ENCODE measurements around the gene FAM221B.

FAM221B gene

DNA sequence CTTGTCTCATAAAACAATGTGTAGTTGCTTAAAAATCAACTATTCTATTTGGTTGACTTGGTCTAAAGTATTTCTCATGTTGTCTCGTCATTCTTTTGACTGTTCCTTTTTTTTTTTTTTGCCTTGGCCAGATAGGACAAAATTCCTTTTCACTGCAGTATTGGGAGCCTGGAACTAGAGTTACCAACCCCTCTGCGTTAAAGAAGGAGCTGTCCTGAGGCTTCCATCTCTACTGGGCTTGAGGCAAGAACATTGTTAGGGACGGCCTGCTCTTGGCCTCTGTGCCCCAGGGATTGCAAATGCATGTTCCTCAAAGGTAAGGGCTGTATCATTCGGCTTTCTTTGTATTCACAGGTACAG lies 38.5 kb downstream of the FAM221B start:
- DNase-seq, result no peak

GRCh38 chr9:35789541-35789940 lies 39.0 kb downstream of the FAM221B start:
- DNase-seq, result no peak

DNA sequence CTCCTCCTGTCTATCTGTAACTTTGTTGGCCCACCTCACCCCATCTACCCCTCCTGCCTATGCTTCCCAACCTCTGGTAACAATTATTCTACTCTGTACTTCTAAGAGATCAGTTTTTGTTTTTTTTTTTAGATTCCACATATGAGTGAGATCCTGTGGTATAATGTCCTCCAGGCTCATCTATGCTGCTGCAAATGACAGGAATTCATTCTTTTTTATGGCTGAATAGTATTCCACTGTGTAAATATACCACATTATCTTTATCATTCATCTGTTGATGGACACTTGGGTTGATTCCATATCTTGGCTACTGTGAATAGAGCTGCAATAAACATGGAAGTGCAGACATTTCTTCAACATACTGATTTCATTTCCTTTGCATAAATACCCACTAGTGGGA lies 45.1 kb downstream of the FAM221B start:
- DNase-seq, result no peak

DNA sequence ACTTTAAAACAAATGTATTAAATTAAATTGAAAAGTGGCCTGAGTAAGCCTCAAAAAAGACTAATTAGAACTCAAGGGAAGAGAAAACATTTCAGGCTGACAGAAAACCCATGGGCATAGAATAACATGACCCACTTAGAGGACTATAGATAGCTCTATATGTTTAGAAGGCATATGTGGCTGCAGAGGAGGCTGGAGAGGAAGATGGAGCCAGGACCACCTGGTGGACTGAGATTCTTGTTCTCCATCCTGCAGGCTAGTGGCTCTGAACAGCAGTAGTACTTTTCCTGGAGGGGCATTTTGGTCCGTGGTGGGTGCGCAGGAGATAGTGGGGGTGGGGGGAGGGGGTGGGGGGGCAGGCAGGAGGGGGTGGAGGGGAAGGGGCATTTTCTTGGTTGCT lies 47.5 kb downstream of the FAM221B start:
- DNase-seq, result no peak

DNA sequence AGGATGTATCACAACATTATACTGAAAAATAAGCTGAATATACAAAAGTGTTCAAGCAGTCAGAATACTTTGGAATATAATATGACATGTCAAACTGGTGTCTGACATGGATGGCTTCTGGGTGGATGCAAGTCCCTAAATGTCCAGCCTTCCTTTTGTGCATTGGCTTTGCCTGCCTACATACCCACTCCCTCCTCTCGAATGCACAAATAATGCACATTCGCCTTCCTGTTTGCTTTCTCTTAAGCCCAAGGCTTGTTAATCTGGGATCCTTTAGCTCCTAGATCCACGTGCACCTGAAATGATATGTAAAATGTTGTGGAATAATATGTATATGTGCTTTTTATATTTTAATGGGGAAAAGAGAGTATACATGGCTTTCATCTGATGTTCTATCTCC lies 50.0 kb downstream of the FAM221B start:
- no peak for DNase-seq

DNA sequence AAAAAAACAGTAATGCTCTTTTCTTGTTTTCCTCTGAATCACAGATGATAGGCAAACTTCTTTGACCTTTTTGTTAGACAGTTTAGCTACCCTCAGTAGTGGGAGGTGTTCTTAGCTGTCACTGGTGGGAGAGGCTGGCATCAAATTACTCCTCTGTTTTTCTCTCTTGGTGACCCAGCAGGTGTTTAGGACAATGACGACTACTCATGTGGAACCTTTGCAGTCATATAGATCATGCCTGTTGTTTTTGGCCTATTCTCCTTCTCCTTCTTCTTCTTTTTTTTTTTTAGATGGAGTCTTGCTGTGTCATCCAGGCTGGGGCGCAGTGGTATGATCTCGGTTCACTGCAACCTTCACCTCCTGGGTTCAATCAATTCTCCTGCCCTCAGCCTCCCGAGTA lies 52.5 kb downstream of the FAM221B start:
- peak; percentile 53 for DNase-seq

DNA sequence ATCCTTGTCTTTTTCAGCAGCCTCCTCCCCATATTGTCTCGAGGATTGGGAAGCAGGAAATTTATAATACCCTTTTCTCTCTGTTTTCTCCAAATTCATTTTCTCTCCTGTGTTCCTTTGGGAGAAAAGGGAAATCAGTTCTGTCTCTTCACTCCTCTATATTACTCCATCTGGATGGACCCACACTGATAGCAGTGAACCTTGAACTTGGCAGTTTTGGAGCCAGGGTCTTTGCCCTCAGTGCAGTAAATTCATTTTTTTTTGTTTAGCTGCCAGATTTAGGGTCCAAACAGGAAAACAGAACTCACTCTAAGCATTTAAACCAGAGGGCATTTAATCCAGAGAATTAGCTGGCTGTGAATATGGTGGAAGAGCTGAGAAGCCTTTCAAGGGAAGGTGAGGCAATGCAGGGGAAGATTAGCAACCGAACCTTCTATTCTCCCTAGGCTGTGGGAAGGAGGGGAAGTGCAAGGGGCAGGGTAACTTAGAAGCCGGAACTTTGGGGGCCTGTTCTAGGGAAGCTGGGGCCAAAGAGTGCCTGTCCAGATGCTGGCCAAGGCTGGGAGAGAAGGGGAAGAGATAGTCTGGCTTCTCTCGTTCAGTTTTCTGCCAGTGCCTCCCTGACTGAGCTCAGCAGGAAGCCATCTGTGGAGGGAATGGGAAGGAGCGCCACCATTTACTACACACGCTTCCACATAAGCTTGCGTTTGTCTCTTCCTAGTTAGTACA lies 53.5 kb downstream of the FAM221B start:
- no peak for DNase-seq

DNA sequence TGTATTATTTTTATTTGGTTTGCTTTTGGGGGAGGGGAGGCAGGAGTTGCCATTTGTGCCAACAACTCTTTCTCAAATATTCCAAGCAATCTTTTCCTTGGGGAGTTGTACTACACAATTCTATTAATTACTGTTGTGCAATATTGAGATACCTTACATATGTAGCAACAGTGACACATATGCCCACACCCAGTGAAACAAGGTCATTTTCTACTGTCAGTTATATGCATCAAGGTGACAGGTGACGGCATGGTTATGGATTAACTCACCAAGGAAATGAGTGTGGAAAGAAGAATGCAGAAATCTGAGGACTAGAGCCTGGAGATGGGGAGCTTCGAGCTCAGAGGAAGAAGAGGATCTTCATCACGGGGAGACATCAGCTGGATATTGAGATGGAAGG lies 56.6 kb downstream of the FAM221B start:
- no peak for DNase-seq

GRCh38 chr9:35771534-35771933 lies 57.0 kb downstream of the FAM221B start:
- DNase-seq, result peak; percentile 93

DNA sequence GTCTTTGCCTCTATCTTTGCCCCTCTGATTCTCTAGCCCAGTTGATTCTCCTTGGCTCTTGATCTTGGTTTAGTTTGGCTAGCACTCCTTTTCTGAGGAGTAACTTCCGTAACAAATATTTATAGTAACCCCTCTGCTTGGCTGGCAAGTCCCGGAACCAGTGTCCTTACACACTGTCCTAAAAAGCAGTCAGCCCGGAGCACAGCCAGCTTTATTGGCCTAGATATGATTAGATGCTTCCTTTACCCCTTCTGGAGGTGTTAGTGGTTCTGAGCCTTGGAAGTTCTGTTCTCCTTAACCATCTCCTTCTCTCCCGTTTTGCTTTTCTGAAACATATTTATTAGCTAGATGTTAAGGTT lies 57.5 kb downstream of the FAM221B start:
- no peak for DNase-seq

GRCh38 chr9:35769763-35770162 lies 58.8 kb downstream of the FAM221B start:
- no peak for DNase-seq

GRCh38 chr9:35767458-35767857 lies 61.1 kb downstream of the FAM221B start:
- no peak for DNase-seq

DNA sequence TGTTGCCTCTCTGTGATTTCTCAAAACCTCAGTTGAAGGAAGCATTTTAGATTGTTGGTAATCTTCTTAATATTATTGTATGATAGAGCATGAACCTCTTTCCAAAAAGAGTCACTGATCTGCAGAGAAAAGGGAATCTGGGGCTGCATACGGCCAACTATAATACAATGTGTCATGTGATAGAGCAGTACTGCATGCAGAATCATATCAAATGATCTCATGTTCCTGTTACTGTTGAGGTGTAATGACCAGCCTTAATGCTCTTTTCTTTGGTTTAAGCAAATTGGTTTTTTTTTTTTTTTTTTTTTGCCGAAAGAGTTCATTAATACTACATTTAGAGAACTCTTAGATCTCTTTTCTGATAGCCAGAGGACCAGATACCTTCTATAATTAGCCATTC lies 61.5 kb downstream of the FAM221B start:
- no peak for DNase-seq
